Pons (tissue), 1 donor: ENCODE results near the gene SMIM24.
"Not testable (repeated sequence)": the region's sequence is repeated elsewhere in the genome, so short reads cannot be mapped to it uniquely, and the experiment has no call there.

Experiments used
- DNase-seq: peaks from one replicate; pipeline ENCODE4 v3.0.0-alpha.2; 2016; ENCODE audit warnings: low spot score

Gene SMIM24

GRCh38 chr19:3455960-3456601 is 24.2 kb downstream of the SMIM24 start:
- no peak for DNase-seq

DNA sequence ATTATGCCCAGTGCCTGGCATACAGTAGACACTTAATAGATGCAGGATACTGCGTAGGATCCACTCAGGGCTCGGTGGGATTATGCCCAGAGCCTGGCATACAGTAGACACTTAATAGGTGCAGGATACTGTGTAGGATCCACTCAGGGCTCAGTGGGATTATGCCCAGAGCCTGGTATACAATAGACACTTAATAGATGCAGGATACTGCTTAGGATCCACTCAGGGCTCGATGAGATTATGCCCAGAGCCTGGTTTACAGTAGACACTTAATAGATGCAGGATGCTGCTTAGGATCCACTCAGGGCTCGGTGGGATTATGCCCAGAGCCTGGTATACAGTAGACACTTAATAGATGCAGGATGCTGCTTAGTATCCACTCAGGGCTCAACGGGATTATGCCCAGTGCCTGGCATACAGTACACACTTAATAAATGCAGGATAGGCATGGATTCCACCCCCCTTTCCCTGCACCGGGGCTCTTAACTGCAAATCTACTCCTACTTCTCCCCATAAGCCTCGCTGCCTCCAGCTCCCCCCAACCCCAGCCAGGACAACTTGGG is 24.9 kb downstream of the SMIM24 start:
- DNase-seq, result no peak

DNA sequence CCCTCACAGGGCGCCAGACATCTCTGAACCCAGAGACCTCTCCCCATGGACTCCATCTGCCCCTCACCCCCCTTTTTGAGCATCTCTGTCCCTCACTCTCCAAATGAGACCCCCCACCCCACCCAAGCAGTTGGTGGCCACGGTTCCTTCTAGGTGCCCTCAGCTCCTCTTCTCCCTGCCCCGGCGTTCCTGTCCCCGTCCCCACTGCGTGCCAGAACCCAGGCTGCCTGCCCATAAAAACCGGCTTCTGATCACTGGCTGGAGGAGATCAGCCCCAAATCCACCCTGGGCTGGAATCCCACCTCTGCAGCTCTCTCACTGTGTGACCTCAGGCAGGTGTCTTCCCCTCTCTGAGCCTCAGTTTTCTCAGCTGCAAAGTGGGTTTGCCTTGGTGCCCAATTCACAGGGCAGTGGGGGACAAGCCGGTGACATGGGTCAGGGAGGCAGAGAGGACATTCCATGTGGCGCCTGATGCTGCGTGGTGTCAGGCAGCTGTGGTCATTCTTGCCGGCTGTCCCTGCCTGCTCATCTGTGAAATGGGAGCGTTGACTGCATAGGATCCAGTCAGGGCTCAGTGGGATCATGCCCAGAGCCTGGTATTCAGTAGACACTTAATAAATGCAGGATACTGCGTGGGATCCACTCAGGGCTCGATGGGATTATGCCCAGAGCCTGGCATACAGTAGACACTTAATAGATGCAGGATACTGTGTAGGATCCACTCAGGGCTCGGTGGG is 25.5 kb downstream of the SMIM24 start:
- DNase-seq, result no peak

GRCh38 chr19:3453840-3454239 is 26.5 kb downstream of the SMIM24 start:
- DNase-seq, result no peak

- not testable (repeated sequence) for DNase-seq
Measured at GRCh38 chr19:3452942-3453214, 27.4 kb downstream of the SMIM24 start.

DNA sequence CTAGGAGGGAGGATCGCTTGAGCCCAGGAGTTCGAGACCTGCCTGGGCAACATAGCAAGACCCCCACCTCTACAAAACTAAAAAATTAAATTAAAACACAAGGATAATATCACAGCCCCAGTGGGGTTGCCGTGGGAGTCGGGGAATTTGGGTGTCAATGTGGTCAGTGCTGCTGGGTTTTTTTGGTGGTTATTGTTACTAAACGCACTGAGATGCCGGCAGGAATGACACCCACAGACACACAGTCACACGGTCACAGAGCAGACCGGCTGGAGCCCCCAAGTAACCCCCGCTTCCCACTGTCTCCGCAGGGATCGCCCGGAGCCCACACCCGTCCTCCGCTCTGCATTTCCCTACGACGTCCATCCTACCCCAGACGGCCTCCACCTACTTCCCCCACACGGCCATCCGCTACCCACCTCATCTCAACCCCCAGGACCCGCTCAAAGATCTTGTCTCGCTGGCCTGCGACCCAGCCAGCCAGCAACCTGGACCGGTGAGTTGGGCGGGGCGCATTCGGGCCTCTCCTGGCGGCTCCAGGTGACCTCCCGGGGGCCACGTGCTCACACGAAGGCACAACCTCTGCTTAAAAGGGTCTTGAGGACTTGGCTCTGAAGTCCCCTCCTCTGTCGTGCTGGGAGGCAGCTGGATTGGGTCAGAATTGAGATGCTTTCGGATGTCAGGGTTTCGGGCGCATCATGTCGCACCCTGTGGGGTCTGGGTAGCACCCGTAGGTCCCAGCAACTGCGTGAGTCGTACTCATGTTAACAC is 28.0 kb downstream of the SMIM24 start:
- DNase-seq, result no peak

DNA sequence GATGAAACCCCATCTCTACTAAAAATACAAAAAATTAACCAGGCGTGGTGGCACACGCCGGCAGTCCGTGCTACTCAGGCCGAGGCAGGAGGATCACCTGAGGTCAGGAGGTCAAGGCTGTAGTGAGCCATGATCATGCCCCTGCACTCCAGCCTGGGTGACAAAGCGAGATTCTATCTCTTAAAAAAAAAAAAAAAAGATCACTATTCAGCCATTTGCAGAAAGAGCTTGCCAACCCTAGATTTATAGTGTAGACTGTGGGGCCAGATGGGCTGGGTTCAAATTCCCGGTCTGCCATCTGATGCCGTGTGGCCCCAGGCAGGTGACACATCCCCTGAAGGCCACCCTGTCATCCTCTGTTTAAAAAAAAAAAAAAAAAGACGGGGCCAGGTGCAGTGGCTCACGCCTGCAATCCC is 28.9 kb downstream of the SMIM24 start:
- no peak for DNase-seq

DNA sequence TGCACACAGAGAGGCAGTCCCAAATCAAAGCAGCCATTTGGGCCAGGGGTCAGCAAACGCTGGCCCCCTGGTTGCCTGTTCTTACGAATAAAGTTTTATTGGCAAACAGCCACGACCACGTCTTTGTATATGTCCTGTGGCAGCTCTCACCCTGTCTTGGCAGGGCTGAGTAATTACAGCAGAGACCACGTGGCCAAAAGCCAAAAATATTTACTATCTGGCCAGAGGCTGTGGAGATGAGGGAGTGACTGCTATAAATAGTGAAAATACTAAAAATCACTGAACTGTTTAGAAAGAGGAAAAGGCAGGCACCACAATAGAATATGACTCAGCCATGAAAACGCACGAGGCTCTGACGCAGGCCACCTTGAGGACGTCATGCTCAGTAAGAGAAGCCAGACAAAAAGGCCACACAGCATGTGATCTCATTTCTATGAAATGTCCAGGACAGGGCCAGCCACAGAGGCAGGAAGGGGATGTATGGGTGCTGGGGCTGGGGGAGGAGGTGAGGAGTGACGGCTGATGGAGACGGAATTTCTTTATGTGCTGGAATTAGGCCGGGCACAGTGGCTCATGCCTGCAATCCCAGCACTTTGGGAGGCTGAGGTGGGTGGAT is 29.4 kb downstream of the SMIM24 start:
- DNase-seq, result peak; percentile 54

- DNase-seq, result no peak
Measured at GRCh38 chr19:3448616-3449334, 31.6 kb downstream of the SMIM24 start.

- DNase-seq, result not testable (repeated sequence)
Measured at GRCh38 chr19:3446657-3447056, 33.7 kb downstream of the SMIM24 start.

DNA sequence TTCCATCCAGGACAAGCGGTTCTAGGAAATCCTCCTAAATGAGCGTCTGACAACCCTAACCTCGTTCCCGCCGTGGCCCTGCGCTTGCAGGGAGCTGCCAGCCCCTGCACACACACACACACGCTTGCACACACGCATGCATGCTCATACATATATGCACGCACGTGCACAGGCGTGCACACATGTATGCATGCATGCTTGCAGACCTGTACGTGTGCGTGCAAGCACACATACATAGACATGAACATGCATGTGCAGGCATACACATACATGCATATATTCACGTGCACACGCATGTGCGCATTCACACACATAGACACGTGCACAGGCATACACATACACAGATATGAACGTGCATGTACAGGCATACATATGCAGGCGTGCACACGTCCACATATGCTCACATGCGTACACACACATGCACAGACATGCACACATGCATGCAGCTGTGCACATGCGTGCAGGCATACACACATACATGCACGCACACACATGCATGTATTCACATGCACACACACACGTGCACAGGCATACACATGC is 35.6 kb downstream of the SMIM24 start:
- no peak for DNase-seq

GRCh38 chr19:3443840-3444694 is 36.3 kb downstream of the SMIM24 start:
- no peak for DNase-seq

DNA sequence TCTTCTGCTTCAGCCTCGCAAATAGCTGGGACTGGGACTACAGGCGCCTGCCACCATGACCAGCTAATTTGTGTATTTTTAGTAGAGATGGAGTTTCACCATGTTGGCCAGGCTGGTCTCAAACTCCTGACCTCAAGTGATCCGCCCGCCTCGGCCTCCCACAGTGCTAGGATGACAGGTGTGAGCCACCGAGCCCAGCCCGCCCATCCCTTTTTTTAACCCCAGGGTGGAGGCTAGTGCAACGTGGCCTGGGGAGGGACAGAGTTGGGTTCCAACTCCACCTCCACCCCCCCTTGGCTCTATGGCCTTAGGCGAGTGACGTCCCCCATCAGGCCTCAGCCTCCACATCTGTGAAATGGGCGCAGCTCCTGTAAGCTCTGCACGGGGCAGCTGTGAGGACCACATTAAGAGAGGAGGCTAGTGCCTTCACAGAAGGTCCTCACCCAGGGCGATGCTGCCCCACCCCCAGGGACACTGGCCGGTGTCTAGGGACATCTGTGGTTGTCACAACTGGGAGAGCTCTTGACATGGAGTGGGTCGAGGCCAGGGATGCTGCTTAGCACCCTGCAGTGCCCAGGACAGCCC is 37.7 kb downstream of the SMIM24 start:
- DNase-seq, result no peak

- DNase-seq, result no peak
Measured at GRCh38 chr19:3441986-3442329, 38.4 kb downstream of the SMIM24 start.

- no peak for DNase-seq
Measured at GRCh38 chr19:3441089-3441985, 39.0 kb downstream of the SMIM24 start.

- no peak for DNase-seq
Measured at GRCh38 chr19:3440082-3440481, 40.2 kb downstream of the SMIM24 start.

DNA sequence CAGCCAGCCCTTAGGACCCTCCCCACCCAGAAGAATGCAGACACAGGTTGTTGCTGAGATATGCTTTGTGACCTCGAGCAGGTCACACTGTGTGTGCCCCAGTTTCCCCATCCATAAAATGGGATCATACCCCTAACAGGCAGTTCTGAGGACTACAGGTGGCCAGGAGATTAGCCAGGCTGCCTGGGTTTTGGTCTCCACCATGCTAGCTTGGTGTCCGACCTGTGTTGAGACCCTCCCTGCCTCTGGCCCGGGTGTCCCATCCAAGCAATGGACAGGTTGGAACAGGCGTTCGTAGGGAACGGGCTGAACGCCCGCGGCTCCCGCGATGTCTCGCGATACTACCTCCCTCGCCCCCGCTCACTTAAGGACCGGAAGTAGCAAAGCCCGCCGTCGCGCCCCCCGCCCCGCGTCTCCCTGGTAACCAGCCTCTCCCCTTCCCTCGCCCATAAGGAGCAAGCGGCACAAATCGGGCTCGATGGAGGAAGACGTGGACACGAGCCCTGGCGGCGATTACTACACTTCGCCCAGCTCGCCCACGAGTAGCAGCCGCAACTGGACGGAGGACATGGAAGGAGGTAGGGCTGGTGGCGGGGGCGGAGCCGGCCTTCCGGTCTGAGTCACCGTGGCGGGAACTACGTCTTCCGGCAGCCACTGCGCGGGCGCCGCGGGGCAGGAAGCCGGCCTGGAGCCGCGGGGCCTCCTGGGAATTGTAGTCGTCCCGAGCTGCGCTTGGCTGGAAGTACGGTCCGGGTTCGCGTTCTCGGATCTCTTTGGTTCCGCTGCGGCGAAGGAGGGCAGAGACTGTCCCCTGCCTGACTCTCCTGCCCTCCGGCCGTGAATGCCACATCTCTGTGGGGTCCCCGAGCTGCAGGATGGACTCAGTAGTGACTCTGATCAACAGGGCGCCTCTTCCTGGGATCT is 45.4 kb downstream of the SMIM24 start:
- peak; percentile 86 for DNase-seq
